OCI-LY1 (cell line): ENCODE results near the gene NFE2L1.
"Not testable (repeated sequence)": the region's sequence is repeated elsewhere in the genome, so short reads cannot be mapped to it uniquely, and the experiment has no call there.

Experiments
- H2AFZ ChIP-seq: fragments of 200-600 bp; sonication (generic), shearing (Covaris generic); 2 replicates; pipeline ENCODE4 v1.6.0; 2014; ENCODE audit warnings: antibody characterized with exemption, mild to moderate bottlenecking, low read length
- H3F3A ChIP-seq: fragments of 200-600 bp; sonication (generic), shearing (Covaris generic); 2 replicates; pipeline ENCODE4 v1.6.0; 2014; ENCODE audit warnings: mild to moderate bottlenecking, antibody characterized with exemption, low read length, moderate library complexity; ENCODE audit not compliant: insufficient read depth
- H3K27ac ChIP-seq: fragments of 200-600 bp; sonication (generic); 2 replicates; pipeline ENCODE4 v1.5.1; 2014; ENCODE audit warnings: low read length, mixed run types, mild to moderate bottlenecking, low read depth; ENCODE audit not compliant: poor library complexity, severe bottlenecking
- H3K27me3 ChIP-seq: fragments of 200-600 bp; sonication (generic); 2 replicates; pipeline ENCODE4 v1.6.0; 2014; ENCODE audit warnings: antibody characterized with exemption, mild to moderate bottlenecking, low read length, moderate library complexity; ENCODE audit not compliant: insufficient read depth
- H3K36me3 ChIP-seq: fragments of 200-600 bp; sonication (generic); 2 replicates; pipeline ENCODE4 v1.6.1; 2014; ENCODE audit warnings: mild to moderate bottlenecking, antibody characterized with exemption, low read length, moderate library complexity, mixed read lengths; ENCODE audit not compliant: insufficient read depth
- H3K4me1 ChIP-seq: fragments of 200-600 bp; sonication (generic); 2 replicates; pipeline ENCODE4 v1.5.1; 2014; ENCODE audit warnings: mild to moderate bottlenecking, low read length, moderate library complexity; ENCODE audit not compliant: insufficient read depth, severe bottlenecking
- H3K4me2 ChIP-seq: fragments of 200-600 bp; sonication (generic), shearing (Covaris generic); 2 replicates; pipeline ENCODE4 v1.6.1; 2014; ENCODE audit warnings: low read length
- H3K4me3 ChIP-seq: fragments of 200-600 bp; sonication (generic); 2 replicates; pipeline ENCODE4 v1.5.1; 2014; ENCODE audit warnings: low read length, low read depth, mild to moderate bottlenecking, mixed read lengths; ENCODE audit not compliant: poor library complexity, severe bottlenecking
- H3K79me2 ChIP-seq: fragments of 200-600 bp; shearing (Covaris generic); 2 replicates; pipeline ENCODE4 v1.6.1; 2016; ENCODE audit warnings: mixed run types, low read length, mixed read lengths; ENCODE audit not compliant: insufficient read depth
- H3K9ac ChIP-seq: fragments of 200-600 bp; sonication (generic), shearing (Covaris generic); 2 replicates; pipeline ENCODE4 v1.6.1; 2014; ENCODE audit warnings: mild to moderate bottlenecking, low read length, mixed read lengths
- H3K9me2 ChIP-seq: fragments of 200-600 bp; sonication (generic), shearing (Covaris generic); 2 replicates; pipeline ENCODE4 v1.6.1; 2014; ENCODE audit warnings: low read depth, mild to moderate bottlenecking, low read length, mixed read lengths
- H3K9me3 ChIP-seq: fragments of 200-600 bp; shearing (Covaris generic); 2 replicates; pipeline ENCODE4 v1.6.1; 2014; ENCODE audit warnings: low read length, mixed read lengths
- H4K20me1 ChIP-seq: fragments of 200-600 bp; sonication (generic), shearing (Covaris generic); 2 replicates; pipeline ENCODE4 v1.6.0; 2016; ENCODE audit warnings: mild to moderate bottlenecking, low read length; ENCODE audit not compliant: insufficient read depth
- EZH2 ChIP-seq: fragments of 200-600 bp; sonication (generic), shearing (Covaris generic); IDR thresholded peaks from 2 replicates; pipeline ENCODE4 v1.8.0; 2017; ENCODE audit warnings: borderline replicate concordance, mixed run types, mild to moderate bottlenecking, antibody characterized with exemption, low read length, moderate library complexity, mixed read lengths
- TF ChIP-seq, protein P1 (sequence below): fragments of 200-600 bp; sonication (generic), shearing (Covaris generic); IDR thresholded peaks from 2 replicates; pipeline ENCODE4 v1.5.1; 2017; ENCODE audit warnings: mild to moderate bottlenecking, antibody characterized with exemption, low read length, moderate library complexity, mixed read lengths

NFE2L1 gene

GRCh38 chr17:48070195-48070594, 22.0 kb downstream of the NFE2L1 start:
- H3K4me3 ChIP-seq, result no peak overlapping the region
- H3K9me2 ChIP-seq, result no peaks in the 10 kb centered on the region
- H3F3A ChIP-seq, result no peaks in the 10 kb centered on the region
- no peaks in the 10 kb centered on the region for H3K27me3 ChIP-seq
- no peak overlapping the region for H3K27ac ChIP-seq
- no peak overlapping the region for H3K4me2 ChIP-seq
- TF ChIP-seq EZH2, result no peak
- TF ChIP-seq, protein P1, sequence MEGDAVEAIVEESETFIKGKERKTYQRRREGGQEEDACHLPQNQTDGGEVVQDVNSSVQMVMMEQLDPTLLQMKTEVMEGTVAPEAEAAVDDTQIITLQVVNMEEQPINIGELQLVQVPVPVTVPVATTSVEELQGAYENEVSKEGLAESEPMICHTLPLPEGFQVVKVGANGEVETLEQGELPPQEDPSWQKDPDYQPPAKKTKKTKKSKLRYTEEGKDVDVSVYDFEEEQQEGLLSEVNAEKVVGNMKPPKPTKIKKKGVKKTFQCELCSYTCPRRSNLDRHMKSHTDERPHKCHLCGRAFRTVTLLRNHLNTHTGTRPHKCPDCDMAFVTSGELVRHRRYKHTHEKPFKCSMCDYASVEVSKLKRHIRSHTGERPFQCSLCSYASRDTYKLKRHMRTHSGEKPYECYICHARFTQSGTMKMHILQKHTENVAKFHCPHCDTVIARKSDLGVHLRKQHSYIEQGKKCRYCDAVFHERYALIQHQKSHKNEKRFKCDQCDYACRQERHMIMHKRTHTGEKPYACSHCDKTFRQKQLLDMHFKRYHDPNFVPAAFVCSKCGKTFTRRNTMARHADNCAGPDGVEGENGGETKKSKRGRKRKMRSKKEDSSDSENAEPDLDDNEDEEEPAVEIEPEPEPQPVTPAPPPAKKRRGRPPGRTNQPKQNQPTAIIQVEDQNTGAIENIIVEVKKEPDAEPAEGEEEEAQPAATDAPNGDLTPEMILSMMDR, result no peak
- H3K9ac ChIP-seq, result no peak overlapping the region
- H3K79me2 ChIP-seq, result no peaks in the 10 kb centered on the region
- H3K9me3 ChIP-seq, result no peaks in the 10 kb centered on the region
- no peak overlapping the region for H2AFZ ChIP-seq
- no peaks in the 10 kb centered on the region for H4K20me1 ChIP-seq
- peaks cover 55% of the 10 kb centered on the region for H3K36me3 ChIP-seq
- H3K4me1 ChIP-seq, result no peaks in the 10 kb centered on the region

DNA sequence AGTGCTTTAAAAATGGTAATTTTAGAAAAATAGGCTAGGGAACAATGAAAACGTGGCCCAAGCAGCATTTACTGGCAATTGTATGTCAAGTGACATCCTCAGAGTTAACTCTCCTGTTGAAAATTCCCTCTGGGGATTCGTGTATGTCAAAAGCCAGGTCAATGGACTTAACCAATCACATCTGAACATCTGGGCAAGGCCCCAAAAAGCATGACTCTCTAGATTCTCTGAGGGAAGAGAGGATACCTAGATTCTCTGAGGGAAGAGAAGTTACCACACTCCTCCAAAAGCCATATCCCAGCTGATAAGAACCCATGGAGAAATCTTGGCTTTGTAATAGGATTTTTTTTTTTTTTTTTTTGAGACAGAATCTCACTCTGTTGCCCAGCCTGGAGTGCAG, 23.5 kb downstream of the NFE2L1 start:
- TF ChIP-seq EZH2, result no peak
- TF ChIP-seq, protein P1, result no peak
- no peaks in the 10 kb centered on the region for H3K79me2 ChIP-seq
- no peaks in the 10 kb centered on the region for H3F3A ChIP-seq
- H3K9me2 ChIP-seq, result no peaks in the 10 kb centered on the region
- H3K9ac ChIP-seq, result no peak overlapping the region
- H3K9me3 ChIP-seq, result no peaks in the 10 kb centered on the region
- H3K4me3 ChIP-seq, result no peak overlapping the region
- peaks cover 54% of the 10 kb centered on the region for H3K36me3 ChIP-seq
- H3K4me1 ChIP-seq, result no peaks in the 10 kb centered on the region
- no peak overlapping the region for H3K27ac ChIP-seq
- no peak overlapping the region for H2AFZ ChIP-seq
- no peaks in the 10 kb centered on the region for H4K20me1 ChIP-seq
- no peaks in the 10 kb centered on the region for H3K27me3 ChIP-seq
- H3K4me2 ChIP-seq, result no peak overlapping the region

DNA sequence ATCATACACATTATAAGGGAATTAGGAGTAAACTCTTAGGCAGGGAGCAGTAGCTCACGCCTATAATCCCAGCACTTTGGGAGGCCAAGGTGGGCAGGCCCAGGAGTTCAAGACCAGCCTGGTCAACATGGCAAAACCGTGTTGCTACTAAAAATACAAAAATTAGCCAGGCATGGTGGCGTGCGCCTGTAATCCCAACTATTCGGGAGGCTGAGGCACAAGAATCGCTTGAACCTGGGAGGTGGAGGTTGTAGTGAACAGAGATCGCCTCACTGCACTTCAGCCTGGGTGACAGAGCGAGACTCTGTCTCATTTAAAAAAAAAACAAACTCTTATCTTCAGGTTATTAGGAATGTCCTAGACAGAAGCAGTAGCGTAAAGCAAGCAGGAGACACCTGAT, 24.7 kb downstream of the NFE2L1 start:
- not testable (repeated sequence) for H2AFZ ChIP-seq, H3K27me3 ChIP-seq, H3K9ac ChIP-seq, H3K79me2 ChIP-seq, H4K20me1 ChIP-seq, H3F3A ChIP-seq, H3K27ac ChIP-seq, H3K4me3 ChIP-seq, H3K4me1 ChIP-seq, H3K9me3 ChIP-seq, H3K9me2 ChIP-seq, H3K4me2 ChIP-seq
- peaks cover 46% of the 10 kb centered on the region for H3K36me3 ChIP-seq

- H3K4me1 ChIP-seq, H4K20me1 ChIP-seq, H3K27me3 ChIP-seq, H3K27ac ChIP-seq, H3K4me2 ChIP-seq, H3K4me3 ChIP-seq, H3K9me3 ChIP-seq, H3F3A ChIP-seq, H3K79me2 ChIP-seq, H2AFZ ChIP-seq, H3K9me2 ChIP-seq, H3K9ac ChIP-seq: not testable (repeated sequence)
- peaks cover 40% of the 10 kb centered on the region for H3K36me3 ChIP-seq
Observed at GRCh38 chr17:48073566-48074094, 25.5 kb downstream of the NFE2L1 start.
